IMR-90 (cell line): Measurements from ENCODE around the gene KCTD2. TPM values are rescaled to one million over a fixed set of nuclear protein-coding genes. Genes with fewer than 3 reads are reported as not detected.

ENCODE experiments used
- ATAC-seq: fragments of 200-7000 bp; cut with Tn5 transposase; 2 replicates; pipeline ENCODE4 v1.9.1; 2020; ENCODE audit warnings: low read depth, mild to moderate bottlenecking, moderate library complexity
- BruUV-seq: library from RNA; stranded (reverse); fragments of 400-500 nt; replicated peaks from 2 replicates; lab custom pipeline; 2021; lab: Mats Ljungman, UMichigan
- CTCF ChIA-PET: fragments of 300-600 bp; formaldehyde crosslinking; extraction: SDS; loops from one replicate; lab custom pipeline; 2021; ENCODE audit warnings: antibody characterized with exemption; lab: Yijun Ruan, JAX
- POLR2A ChIA-PET: fragments of 300-600 bp; sonication (Branson Sonifier 250); formaldehyde crosslinking; loops from one replicate; lab custom pipeline; 2022; ENCODE audit warnings: antibody characterized with exemption; ENCODE audit not compliant: unreplicated experiment; lab: Charles Lee
- DNase-seq: peaks from one replicate; pipeline ENCODE4 v3.0.0; 2013
- H2AFZ ChIP-seq: replicated peaks from 2 replicates; pipeline ENCODE3; 2013; ENCODE audit warnings: low read length, mild to moderate bottlenecking; ENCODE audit not compliant: poor library complexity
- H2AK5ac ChIP-seq: 2 replicates; pipeline ENCODE4 v1.6.1; 2013; ENCODE audit warnings: low read depth, low read length, inconsistent platforms
- H2AK9ac ChIP-seq: replicated peaks from 2 replicates; pipeline ENCODE3; 2013; ENCODE audit warnings: mild to moderate bottlenecking, low read depth, low read length, moderate library complexity; ENCODE audit not compliant: poor library complexity
- H2BK120ac ChIP-seq: 2 replicates; pipeline ENCODE4 v1.6.1; 2013; ENCODE audit warnings: low read depth, low read length, inconsistent platforms
- H2BK15ac ChIP-seq: 3 replicates; pipeline ENCODE4 v1.6.1; 2013; ENCODE audit warnings: low read depth, low read length, inconsistent platforms
- H2BK20ac ChIP-seq: 2 replicates; pipeline ENCODE4 v1.6.1; 2013; ENCODE audit warnings: low read depth, mild to moderate bottlenecking, inconsistent platforms, low read length, moderate library complexity
- H2BK5ac ChIP-seq: 2 replicates; pipeline ENCODE4 v1.6.1; 2013; ENCODE audit warnings: mild to moderate bottlenecking, low read depth, low read length, inconsistent platforms; ENCODE audit not compliant: poor library complexity, severe bottlenecking
- H3K14ac ChIP-seq: replicated peaks from 2 replicates; pipeline ENCODE4 v1.6.1; 2013; ENCODE audit warnings: low read depth, low read length, inconsistent platforms
- H3K18ac ChIP-seq: 2 replicates; pipeline ENCODE4 v1.6.1; 2013; ENCODE audit warnings: low read depth, low read length, control low read depth
- H3K23ac ChIP-seq: 2 replicates; pipeline ENCODE4 v1.6.1; 2013; ENCODE audit warnings: low read depth, low read length, inconsistent platforms
- H3K27ac ChIP-seq: 2 replicates; pipeline ENCODE4 v1.5.1; 2013; ENCODE audit warnings: mild to moderate bottlenecking, control low read depth, low read length; ENCODE audit not compliant: insufficient read depth
- H3K27me3 ChIP-seq: 2 replicates; pipeline ENCODE4 v1.6.1; 2013; ENCODE audit warnings: low read length; ENCODE audit not compliant: control insufficient read depth, insufficient read depth
- H3K36me3 ChIP-seq: 2 replicates; pipeline ENCODE4 v1.6.1; 2013; ENCODE audit warnings: low read length, mixed read lengths; ENCODE audit not compliant: control insufficient read depth, insufficient read depth
- H3K4ac ChIP-seq: 2 replicates; pipeline ENCODE4 v1.6.1; 2013; ENCODE audit warnings: low read depth, low read length, inconsistent platforms
- H3K4me1 ChIP-seq: 2 replicates; pipeline ENCODE4 v1.6.1; 2013; ENCODE audit warnings: low read length, mixed read lengths; ENCODE audit not compliant: control insufficient read depth, insufficient read depth
- H3K4me2 ChIP-seq: 2 replicates; pipeline ENCODE4 v1.6.1; 2013; ENCODE audit warnings: low read depth, mild to moderate bottlenecking, control low read depth, low read length, moderate library complexity
- H3K4me3 ChIP-seq: 2 replicates; pipeline ENCODE4 v1.5.1; 2013; ENCODE audit warnings: low read depth, mild to moderate bottlenecking, control low read depth, low read length, moderate library complexity; ENCODE audit not compliant: insufficient read depth
- H3K56ac ChIP-seq: 2 replicates; pipeline ENCODE4 v1.6.1; 2013; ENCODE audit warnings: low read length, inconsistent platforms; ENCODE audit not compliant: insufficient read depth; ENCODE audit errors: extremely low read depth
- H3K79me1 ChIP-seq, 2 experiments: 2 replicates each; pipeline ENCODE4 v1.6.1; 2013; ENCODE audit warnings: low read length in 2 of 2, inconsistent platforms in 1 of 2, low read depth in 1 of 2
- H3K9ac ChIP-seq: 2 replicates; pipeline ENCODE4 v1.6.1; 2013; ENCODE audit warnings: low read depth, low read length, control low read depth
- H3K9me1 ChIP-seq: 2 replicates; pipeline ENCODE4 v1.6.1; 2013; ENCODE audit warnings: low read length, inconsistent platforms; ENCODE audit not compliant: insufficient read depth
- H3K9me3 ChIP-seq: 2 replicates; pipeline ENCODE4 v1.6.1; 2013; ENCODE audit warnings: low read length; ENCODE audit not compliant: control insufficient read depth, insufficient read depth
- H4K20me1 ChIP-seq: 2 replicates; pipeline ENCODE4 v1.6.1; 2013; ENCODE audit warnings: low read length, inconsistent platforms; ENCODE audit not compliant: insufficient read depth
- H4K5ac ChIP-seq: 2 replicates; pipeline ENCODE4 v1.6.1; 2013; ENCODE audit warnings: mild to moderate bottlenecking, low read depth, low read length, control low read depth
- H4K8ac ChIP-seq, 2 experiments: 2 replicates each; pipeline ENCODE4 v1.6.1; 2013; ENCODE audit warnings: low read depth in 2 of 2, low read length in 2 of 2, control low read depth in 1 of 2, inconsistent platforms in 1 of 2
- H4K91ac ChIP-seq: 2 replicates; pipeline ENCODE4 v1.6.1; 2013; ENCODE audit warnings: low read depth, low read length, inconsistent platforms; ENCODE audit not compliant: insufficient read depth
- BHLHE40 ChIP-seq: fragments of 150-350 bp; IDR thresholded peaks from 2 replicates; pipeline ENCODE4 v1.6.1; 2016; ENCODE audit warnings: mild to moderate bottlenecking, low read depth, low read length
- CEBPB ChIP-seq: IDR thresholded peaks from 2 replicates; pipeline ENCODE4 v1.6.1; 2012; ENCODE audit warnings: low read depth, low read length, improper control_type of control experiment
- CHD1 ChIP-seq: IDR thresholded peaks from 2 replicates; pipeline ENCODE4 v1.6.1; 2012; ENCODE audit warnings: low read depth, low read length, improper control_type of control experiment
- CTCF ChIP-seq: conservative IDR thresholded peaks from 2 replicates; pipeline ENCODE4 v1.5.1; 2012; ENCODE audit warnings: mild to moderate bottlenecking, low read depth, low read length, improper control_type of control experiment
- ELK1 ChIP-seq: fragments of 150-350 bp; IDR thresholded peaks from 2 replicates; pipeline ENCODE4 v1.6.1; 2016; ENCODE audit warnings: low read depth, mild to moderate bottlenecking, low read length, moderate library complexity, borderline replicate concordance
- FOS ChIP-seq: fragments of 150-350 bp; IDR thresholded peaks from 2 replicates; pipeline ENCODE4 v1.6.1; 2016; ENCODE audit warnings: low read depth, low read length
- MXI1 ChIP-seq: IDR thresholded peaks from 2 replicates; pipeline ENCODE4 v1.6.1; 2012; ENCODE audit warnings: low read depth, mild to moderate bottlenecking, low read length, moderate library complexity, borderline replicate concordance
- NFE2L2 ChIP-seq: fragments of 150-350 bp; IDR thresholded peaks from 2 replicates; pipeline ENCODE4 v1.6.1; 2016; ENCODE audit warnings: low read depth, mild to moderate bottlenecking, low read length
- RAD21 ChIP-seq: IDR thresholded peaks from 2 replicates; pipeline ENCODE4 v1.6.1; 2012; ENCODE audit warnings: low read length, improper control_type of control experiment
- RCOR1 ChIP-seq: IDR thresholded peaks from 2 replicates; pipeline ENCODE4 v1.6.1; 2012; ENCODE audit warnings: mild to moderate bottlenecking, low read length, improper control_type of control experiment; ENCODE audit not compliant: insufficient replicate concordance
- RFX5 ChIP-seq: IDR thresholded peaks from 2 replicates; pipeline ENCODE4 v1.8.0; 2012; ENCODE audit warnings: low read depth, mild to moderate bottlenecking, low read length, moderate library complexity
- SMC3 ChIP-seq: fragments of 150-350 bp; IDR thresholded peaks from 2 replicates; pipeline ENCODE4 v1.6.1; 2016; ENCODE audit warnings: low read depth, mild to moderate bottlenecking, antibody characterized with exemption, low read length, moderate library complexity
- USF2 ChIP-seq: fragments of 150-350 bp; IDR thresholded peaks from 2 replicates; pipeline ENCODE4 v1.6.1; 2017; ENCODE audit warnings: mild to moderate bottlenecking, antibody characterized with exemption, low read length, low read depth
- WGBS, 2 experiments: methylation state at CpG; one replicate each; pipeline versions ENCODE4 v1.1.5 to v1.1.7; 2013; ENCODE audit warnings: missing lambda C conversion rate in 2 of 2; ENCODE audit not compliant: insufficient read length in 1 of 2; ENCODE audit errors: extremely low coverage in 2 of 2; 5-methylcytosine and 5-hydroxymethylcytosine counted together
- dilution Hi-C: fragments of 300-500 bp; cut with HindIII; formaldehyde crosslinking; loops from one replicate; pipeline ENCODE4 v1.14.3; 2018; ENCODE audit warnings: low sequenced_read_pairs; ENCODE audit not compliant: unreplicated experiment
- in situ Hi-C: fragments of 300-500 bp; cut with MboI; formaldehyde crosslinking; loops from 3 replicates; pipeline ENCODE4 v1.14.3; 2019; ENCODE audit warnings: low sequenced_read_pairs, inconsistent platforms, mixed read lengths
- intact Hi-C: fragments of 100-400 bp; cut with micrococcal nuclease; formaldehyde crosslinking; loops from 2 replicates; pipeline ENCODE4 v1.10.0; 2022
- polyA plus RNA-seq, 3 experiments: library from polyadenylated mRNA; depleted of rRNA; stranded (reverse); fragments of >200 nt; gene quantifications; 2 replicates each; pipeline ENCODE4 v1.2.3, GENCODE V29; 2012; ENCODE audit warnings: low replicate concordance in 1 of 3
- total RNA-seq: library from RNA; depleted of rRNA; stranded (reverse); fragments of >200 nt; gene quantifications from 2 replicates; pipeline ENCODE4 v1.2.3, GENCODE V29; 2012

KCTD2 gene
- total and polyA plus RNA-seq, 2 of the 4 experiments (the other 2 are of a cell fraction), result 9.1 to 18.4 TPM

- Histone ChIP-seq H3K18ac (no peak overlapping the region), H4K8ac (no peak overlapping the region), H3K9me1 (peaks cover 13% of the 10 kb centered on the region; the same call in 1 of the 2 replicates), H3K9ac (no peak overlapping the region), H2AK9ac (peak overlapping the region; percentile 17), H4K5ac (no peak overlapping the region), H3K79me1 (0 out of 4 replicates have a peak, but pooled peaks cover 0 to 4% of the 10 kb centered on the region in 2 experiments), H3K9me3 (peaks cover 4% of the 10 kb centered on the region; the same call in 1 of the 2 replicates), H2BK20ac (no peak overlapping the region), H2BK5ac (no peak overlapping the region), H3K14ac (no peak overlapping the region), H3K4me2 (peak overlapping the region; percentile 79), H3K56ac (no peak overlapping the region), H3K4ac (no peak overlapping the region), H2AFZ (peak overlapping the region; percentile 100), H2BK120ac (no peak overlapping the region), H3K23ac (no peak overlapping the region), H3K4me1 (peaks cover 2% of the 10 kb centered on the region), H3K36me3 (peaks cover 3% of the 10 kb centered on the region), H2BK15ac (no peak overlapping the region), H4K20me1 (peaks cover 10% of the 10 kb centered on the region), H3K4me3 (peak overlapping the region; percentile 70), H2AK5ac (no peak overlapping the region), H3K27ac (no peak overlapping the region), H4K91ac (no peak overlapping the region), H3K27me3 (no peaks in the 10 kb centered on the region)
- intact Hi-C loops (loop anchor here (1.0 kb wide), 2 partner anchors 21 to 46 kb away; partner anchors contain the start of genes CDR2L and MRPL58), in situ Hi-C loops (no loop called here), dilution Hi-C loops (no loop called here)
- 2% methylated on average over 8 of the region's 36 CpGs; no CpG with 5 or more reads in 1 of the 2 experiments for WGBS, 2 experiments
- CTCF ChIA-PET, result no interaction called here
- ATAC-seq (peak; percentile 61), DNase-seq (peak; percentile 90)
- POLR2A ChIA-PET, result interaction anchor here (0.5 kb wide), 1 partner anchor 45 kb away, joined by 4 read pairs; no protein-coding TSS in a partner anchor
- no TSS peak for BruUV-seq
- TF ChIP-seq BHLHE40, result peak; percentile 72
- TF ChIP-seq CHD1, result no peak
- TF ChIP-seq RFX5, result no peak
- TF ChIP-seq ELK1, result no peak
- no peak; the same call in 1 of the 2 replicates for TF ChIP-seq MXI1
- peak; percentile 91 for TF ChIP-seq USF2
- 0 out of 2 replicates have a peak, but pooled peaks have one; percentile 2 for TF ChIP-seq NFE2L2
- TF ChIP-seq SMC3, result no peak
- TF ChIP-seq RCOR1, result peak; percentile 75
- no peak for TF ChIP-seq RAD21
- peak; percentile 70 for TF ChIP-seq FOS
- TF ChIP-seq CTCF, result 0 out of 2 replicates have a peak, but pooled peaks have one; percentile 10
- TF ChIP-seq CEBPB, result no peak
Measured at GRCh38 chr17:75033346-75034235, 13.4 kb upstream of the KCTD2 start.
